PC-9 (cell line): ENCODE measurements around the gene TBX21.

ENCODE experiments used
- CTCF ChIP-seq: fragments of 200-600 bp; sonication (generic); conservative IDR thresholded peaks from 2 replicates; pipeline ENCODE4 v1.6.1; 2017; ENCODE audit warnings: mixed run types, antibody characterized with exemption, mild to moderate bottlenecking, moderate library complexity
- EZH2 ChIP-seq: fragments of 200-600 bp; sonication (generic); IDR thresholded peaks from 2 replicates; pipeline ENCODE4 v1.8.0; 2017; ENCODE audit warnings: antibody characterized with exemption, low read depth

GRCh38 chr17:47731396-47731795 lies 1.6 kb upstream of the TBX21 start:
- TF ChIP-seq EZH2 (no peak), CTCF (no peak)
